ENCODE results near the gene APOF. TPM values are rescaled to one million over a fixed set of nuclear protein-coding genes. Genes with fewer than 3 reads are reported as not detected.

The APOF gene
- total and polyA plus RNA-seq, 9 of the 15 experiments (the other 6 are each of a cell fraction or from before 2014, with no cell fraction given), result 0.09 to 0.15 (median 0.12) TPM; not detected in 5

DNA sequence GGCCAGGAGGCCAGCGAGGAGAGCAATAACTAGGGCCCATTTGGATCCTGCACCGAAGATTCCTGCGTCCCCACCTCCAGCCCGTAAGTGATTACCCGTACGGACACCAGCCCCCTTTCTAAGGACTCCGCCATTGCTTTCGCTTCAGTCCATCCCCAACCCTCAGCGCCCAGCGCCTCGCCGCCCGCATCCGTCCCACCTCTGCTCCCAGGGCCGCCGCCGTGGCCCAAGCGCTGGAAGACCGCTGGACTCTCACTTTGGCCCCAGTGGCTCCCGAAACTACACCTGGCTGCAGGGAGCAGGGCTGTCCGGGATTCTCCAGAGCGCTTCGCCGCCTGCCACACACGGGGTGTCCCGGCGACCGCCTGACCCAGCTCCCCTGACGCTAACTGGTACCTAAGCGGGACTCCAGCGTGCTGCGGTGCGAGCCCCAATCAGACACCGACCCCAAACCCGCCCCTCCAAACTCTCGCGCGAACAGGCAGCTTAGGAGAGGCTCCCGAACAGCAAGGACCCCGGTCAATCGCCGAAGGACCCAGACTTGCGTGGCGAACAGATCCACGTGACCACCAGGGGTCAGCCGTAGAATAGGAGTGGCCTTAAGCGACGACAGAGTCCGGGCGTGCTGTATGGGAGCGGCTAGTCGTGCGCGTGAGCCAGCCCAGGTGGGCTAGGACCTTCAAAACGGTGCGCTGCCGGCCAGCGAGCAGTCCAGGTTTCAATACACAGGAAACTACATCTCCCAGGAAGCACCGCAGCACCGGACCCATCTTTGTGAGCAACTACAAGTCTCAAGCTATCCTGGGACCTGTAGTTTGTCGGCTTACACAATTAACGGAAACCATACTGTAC is 46.8 kb downstream of the APOF start, which contains the start of gene CNPY2 (continued):
- TF ChIP-seq EZH2 (IDR thresholded peaks at IDR 0.05; ENCODE audit: borderline replicate concordance, low read depth, low read length), result no peak
- peak; percentile 99 for TF ChIP-seq HCFC1 (IDR thresholded peaks at IDR 0.05; ENCODE audit: low read depth, low read length)
- TF ChIP-seq KDM1A (IDR thresholded peaks at IDR 0.05), result no peak
- no peak for TF ChIP-seq KAT7 (CRISPR knock-in tag; IDR thresholded peaks at IDR 0.05; ENCODE audit: borderline replicate concordance)
- TF ChIP-seq ZBTB7A (IDR thresholded peaks at IDR 0.05; ENCODE audit: borderline replicate concordance, control insufficient read depth, low read depth, low read length), result peak; percentile 88; the same call in 1 of the 2 replicates
- no peak for TF ChIP-seq ZNF699 (CRISPR knock-in tag; IDR thresholded peaks at IDR 0.05; ENCODE audit: insufficient replicate concordance)
- TF ChIP-seq, protein P1, sequence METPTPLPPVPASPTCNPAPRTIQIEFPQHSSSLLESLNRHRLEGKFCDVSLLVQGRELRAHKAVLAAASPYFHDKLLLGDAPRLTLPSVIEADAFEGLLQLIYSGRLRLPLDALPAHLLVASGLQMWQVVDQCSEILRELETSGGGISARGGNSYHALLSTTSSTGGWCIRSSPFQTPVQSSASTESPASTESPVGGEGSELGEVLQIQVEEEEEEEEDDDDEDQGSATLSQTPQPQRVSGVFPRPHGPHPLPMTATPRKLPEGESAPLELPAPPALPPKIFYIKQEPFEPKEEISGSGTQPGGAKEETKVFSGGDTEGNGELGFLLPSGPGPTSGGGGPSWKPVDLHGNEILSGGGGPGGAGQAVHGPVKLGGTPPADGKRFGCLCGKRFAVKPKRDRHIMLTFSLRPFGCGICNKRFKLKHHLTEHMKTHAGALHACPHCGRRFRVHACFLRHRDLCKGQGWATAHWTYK (CRISPR knock-in tag; IDR thresholded peaks at IDR 0.05), result 0 out of 2 replicates have a peak, but pooled peaks have one; percentile 21
- TF ChIP-seq LEF1 (IDR thresholded peaks at IDR 0.05), result no peak
- peak in 1 of 2 experiments; percentile 44; a peak in 1 of 4 replicates for TF ChIP-seq SIN3A (IDR thresholded peaks at IDR 0.05; ENCODE audit: borderline replicate concordance in 2 of 2, control insufficient read depth in 1 of 2, low read depth in 2 of 2, low read length in 2 of 2)
- no peak for TF ChIP-seq ZNF75A (CRISPR knock-in tag; IDR thresholded peaks at IDR 0.05)
- TF ChIP-seq, protein P2, sequence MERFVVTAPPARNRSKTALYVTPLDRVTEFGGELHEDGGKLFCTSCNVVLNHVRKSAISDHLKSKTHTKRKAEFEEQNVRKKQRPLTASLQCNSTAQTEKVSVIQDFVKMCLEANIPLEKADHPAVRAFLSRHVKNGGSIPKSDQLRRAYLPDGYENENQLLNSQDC (CRISPR knock-in tag; IDR thresholded peaks at IDR 0.05), result no peak
- TF ChIP-seq PCBP2 (IDR thresholded peaks at IDR 0.05; ENCODE audit: low read depth, low read length, poor library complexity, severe bottlenecking), result no peak
- no peak for TF ChIP-seq BCOR (IDR thresholded peaks at IDR 0.05)
- TF ChIP-seq, protein P3, sequence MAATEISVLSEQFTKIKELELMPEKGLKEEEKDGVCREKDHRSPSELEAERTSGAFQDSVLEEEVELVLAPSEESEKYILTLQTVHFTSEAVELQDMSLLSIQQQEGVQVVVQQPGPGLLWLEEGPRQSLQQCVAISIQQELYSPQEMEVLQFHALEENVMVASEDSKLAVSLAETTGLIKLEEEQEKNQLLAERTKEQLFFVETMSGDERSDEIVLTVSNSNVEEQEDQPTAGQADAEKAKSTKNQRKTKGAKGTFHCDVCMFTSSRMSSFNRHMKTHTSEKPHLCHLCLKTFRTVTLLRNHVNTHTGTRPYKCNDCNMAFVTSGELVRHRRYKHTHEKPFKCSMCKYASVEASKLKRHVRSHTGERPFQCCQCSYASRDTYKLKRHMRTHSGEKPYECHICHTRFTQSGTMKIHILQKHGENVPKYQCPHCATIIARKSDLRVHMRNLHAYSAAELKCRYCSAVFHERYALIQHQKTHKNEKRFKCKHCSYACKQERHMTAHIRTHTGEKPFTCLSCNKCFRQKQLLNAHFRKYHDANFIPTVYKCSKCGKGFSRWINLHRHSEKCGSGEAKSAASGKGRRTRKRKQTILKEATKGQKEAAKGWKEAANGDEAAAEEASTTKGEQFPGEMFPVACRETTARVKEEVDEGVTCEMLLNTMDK (IDR thresholded peaks at IDR 0.05; ENCODE audit: borderline replicate concordance, insufficient read depth, low read depth, low read length, poor library complexity, severe bottlenecking), result no peak
- TF ChIP-seq MYBL2 (IDR thresholded peaks at IDR 0.05; ENCODE audit: low read depth), result no peak
- no peak for TF ChIP-seq MYBL2 (CRISPR knock-in tag; IDR thresholded peaks at IDR 0.05; ENCODE audit: borderline replicate concordance)
- TF ChIP-seq NELFE (IDR thresholded peaks at IDR 0.05; ENCODE audit: insufficient read depth, insufficient read length), result no peak
- no peak for TF ChIP-seq GABPB2 (CRISPR knock-in tag; conservative IDR thresholded peaks at IDR 0.05)
- no peak for TF ChIP-seq ZNF57 (CRISPR knock-in tag; IDR thresholded peaks at IDR 0.05)
- TF ChIP-seq SMC3 (conservative IDR thresholded peaks at IDR 0.05; ENCODE audit: insufficient read depth, low read depth, low read length), result peak; percentile 77
- no peak for TF ChIP-seq ZNF354B (CRISPR knock-in tag; IDR thresholded peaks at IDR 0.05)

Measured in K562 (cell line).